Skeletal muscle satellite cell (primary cell): Measurements from ENCODE around the gene PDCL2.
"Not testable (repeated sequence)": the region's sequence is repeated elsewhere in the genome, so short reads cannot be mapped to it uniquely, and the experiment has no call there.

Source experiments
- H3K27me3 ChIP-seq: 2 replicates; pipeline ENCODE4 v1.7.0; 2013; ENCODE audit warnings: low read length; ENCODE audit not compliant: control insufficient read depth, insufficient read depth
- H3K36me3 ChIP-seq: 2 replicates; pipeline ENCODE4 v1.7.0; 2013; ENCODE audit warnings: mild to moderate bottlenecking, control low read depth, low read length; ENCODE audit not compliant: insufficient read depth
- H3K4me1 ChIP-seq: 2 replicates; pipeline ENCODE4 v1.7.0; 2013; ENCODE audit warnings: low read length; ENCODE audit not compliant: control insufficient read depth, insufficient read depth
- H3K4me2 ChIP-seq: 2 replicates; pipeline ENCODE4 v1.7.0; 2013; ENCODE audit warnings: mild to moderate bottlenecking, low read length
- H3K4me3 ChIP-seq: 2 replicates; pipeline ENCODE4 v1.7.0; 2013; ENCODE audit warnings: low read length
- H3K9ac ChIP-seq: 2 replicates; pipeline ENCODE4 v1.7.0; 2013; ENCODE audit warnings: mild to moderate bottlenecking, low read depth, low read length, moderate library complexity
- H3K9me3 ChIP-seq: replicated peaks from 2 replicates; pipeline ENCODE4 v1.7.0; 2013; ENCODE audit warnings: mild to moderate bottlenecking, control low read depth, low read length

The PDCL2 gene

GRCh38 chr4:55615008-55615407, 23.0 kb upstream of the PDCL2 start:
- no peaks in the 10 kb centered on the region for H3K4me1 ChIP-seq
- H3K4me2 ChIP-seq = no peak overlapping the region
- no peaks in the 10 kb centered on the region for H3K36me3 ChIP-seq
- no peaks in the 10 kb centered on the region for H3K9me3 ChIP-seq
- H3K4me3 ChIP-seq = no peak overlapping the region
- H3K27me3 ChIP-seq = peaks cover 8% of the 10 kb centered on the region
- H3K9ac ChIP-seq = no peak overlapping the region

- Histone ChIP-seq H3K36me3 (no peaks in the 10 kb centered on the region), H3K9me3 (no peaks in the 10 kb centered on the region), H3K4me2 (no peak overlapping the region), H3K9ac (no peak overlapping the region), H3K4me3 (no peak overlapping the region), H3K27me3 (peaks cover 8% of the 10 kb centered on the region), H3K4me1 (peaks cover 4% of the 10 kb centered on the region)
These were observed 21.6 kb upstream of the PDCL2 start for GRCh38 chr4:55613621-55614020.

GRCh38 chr4:55612341-55612740, 20.3 kb upstream of the PDCL2 start:
- Histone ChIP-seq H3K4me2 (no peak overlapping the region), H3K9ac (no peak overlapping the region), H3K27me3 (peaks cover 7% of the 10 kb centered on the region)

GRCh38 chr4:55611358-55612059, 19.5 kb upstream of the PDCL2 start:
- peaks cover 4% of the 10 kb centered on the region for H3K4me1 ChIP-seq
- peaks cover 4% of the 10 kb centered on the region for H3K27me3 ChIP-seq
- no peak overlapping the region for H3K4me3 ChIP-seq
- no peaks in the 10 kb centered on the region for H3K9me3 ChIP-seq
- no peaks in the 10 kb centered on the region for H3K36me3 ChIP-seq
- no peak overlapping the region for H3K4me2 ChIP-seq
- H3K9ac ChIP-seq = no peak overlapping the region

More at GRCh38 chr4:55612341-55612740, 20.3 kb upstream of the PDCL2 start:
- H3K4me1 ChIP-seq = peaks cover 4% of the 10 kb centered on the region
- H3K36me3 ChIP-seq = no peaks in the 10 kb centered on the region
- H3K9me3 ChIP-seq = no peaks in the 10 kb centered on the region
- no peak overlapping the region for H3K4me3 ChIP-seq

GRCh38 chr4:55610381-55610780, 18.3 kb upstream of the PDCL2 start:
- Histone ChIP-seq H3K4me2 (no peak overlapping the region), H3K4me1 (peaks cover 4% of the 10 kb centered on the region), H3K27me3 (no peaks in the 10 kb centered on the region), H3K4me3 (no peak overlapping the region), H3K36me3 (no peaks in the 10 kb centered on the region), H3K9me3 (no peaks in the 10 kb centered on the region), H3K9ac (no peak overlapping the region)

GRCh38 chr4:55609393-55609866, 17.4 kb upstream of the PDCL2 start:
- no peak overlapping the region for H3K4me3 ChIP-seq
- H3K9ac ChIP-seq = no peak overlapping the region
- peaks cover 5% of the 10 kb centered on the region for H3K27me3 ChIP-seq
- peaks cover 4% of the 10 kb centered on the region for H3K4me1 ChIP-seq
- peak overlapping the region; percentile 14 for H3K4me2 ChIP-seq
- H3K9me3 ChIP-seq = no peaks in the 10 kb centered on the region
- no peaks in the 10 kb centered on the region for H3K36me3 ChIP-seq

GRCh38 chr4:55608591-55608990, 16.5 kb upstream of the PDCL2 start:
- Histone ChIP-seq H3K4me1 (peaks cover 4% of the 10 kb centered on the region), H3K4me3 (no peak overlapping the region), H3K36me3 (no peaks in the 10 kb centered on the region), H3K27me3 (peaks cover 5% of the 10 kb centered on the region), H3K9ac (no peak overlapping the region), H3K9me3 (no peaks in the 10 kb centered on the region), H3K4me2 (no peak overlapping the region)

GRCh38 chr4:55604996-55605395, 13.0 kb upstream of the PDCL2 start:
- Histone ChIP-seq H3K4me1 (peaks cover 4% of the 10 kb centered on the region), H3K36me3 (no peaks in the 10 kb centered on the region), H3K9ac (no peak overlapping the region), H3K27me3 (peaks cover 5% of the 10 kb centered on the region), H3K9me3 (no peaks in the 10 kb centered on the region), H3K4me2 (peak overlapping the region; percentile 40), H3K4me3 (no peak overlapping the region)

- no peaks in the 10 kb centered on the region for H3K36me3 ChIP-seq
- no peaks in the 10 kb centered on the region for H3K4me1 ChIP-seq
- no peak overlapping the region for H3K4me2 ChIP-seq
These were observed 8.6 kb upstream of the PDCL2 start for GRCh38 chr4:55600640-55601039.

GRCh38 chr4:55598641-55599040, 6.6 kb upstream of the PDCL2 start:
- Histone ChIP-seq H3K4me2 (no peak overlapping the region), H3K4me1 (no peaks in the 10 kb centered on the region), H3K36me3 (no peaks in the 10 kb centered on the region), H3K4me3 (no peak overlapping the region), H3K27me3 (no peaks in the 10 kb centered on the region), H3K9ac (no peak overlapping the region), H3K9me3 (no peaks in the 10 kb centered on the region)

More at GRCh38 chr4:55600640-55601039, 8.6 kb upstream of the PDCL2 start:
- H3K9me3 ChIP-seq = no peaks in the 10 kb centered on the region
- H3K4me3 ChIP-seq = no peak overlapping the region
- no peak overlapping the region for H3K9ac ChIP-seq
- peaks cover 5% of the 10 kb centered on the region for H3K27me3 ChIP-seq

- Histone ChIP-seq H3K9ac (no peak overlapping the region), H3K4me3 (no peak overlapping the region), H3K4me1 (no peaks in the 10 kb centered on the region), H3K36me3 (no peaks in the 10 kb centered on the region), H3K9me3 (no peaks in the 10 kb centered on the region), H3K4me2 (no peak overlapping the region), H3K27me3 (no peaks in the 10 kb centered on the region)
These were observed 3.9 kb downstream of the PDCL2 start for GRCh38 chr4:55588160-55588559.

- H3K4me2 ChIP-seq, H3K4me1 ChIP-seq, H3K36me3 ChIP-seq, H3K27me3 ChIP-seq, H3K9ac ChIP-seq, H3K9me3 ChIP-seq, H3K4me3 ChIP-seq: not testable (repeated sequence)
These were observed 9.3 kb downstream of the PDCL2 start for GRCh38 chr4:55582773-55583172.
